IPS-15b (cell line): Measurements from ENCODE around the gene PDE7B.

ENCODE experiments used
- H3K27me3 ChIP-seq: one replicate; pipeline ENCODE4 v1.6.1; 2013; ENCODE audit warnings: low read length; ENCODE audit not compliant: control insufficient read depth, insufficient read depth
- H3K36me3 ChIP-seq: one replicate; pipeline ENCODE4 v1.6.1; 2013; ENCODE audit warnings: low read length; ENCODE audit not compliant: control insufficient read depth, insufficient read depth
- H3K4me1 ChIP-seq: one replicate; pipeline ENCODE4 v1.6.1; 2013; ENCODE audit warnings: mild to moderate bottlenecking, low read length; ENCODE audit not compliant: control insufficient read depth, insufficient read depth
- H3K4me3 ChIP-seq: one replicate; pipeline ENCODE4 v1.5.1; 2013; ENCODE audit warnings: low read depth, low read length
- H3K9ac ChIP-seq: one replicate; pipeline ENCODE4 v1.6.1; 2013; ENCODE audit warnings: low read depth, mild to moderate bottlenecking, low read length
- H3K9me3 ChIP-seq: one replicate; pipeline ENCODE4 v1.6.1; 2013; ENCODE audit warnings: mild to moderate bottlenecking, low read length; ENCODE audit not compliant: control insufficient read depth, insufficient read depth

The PDE7B gene

DNA sequence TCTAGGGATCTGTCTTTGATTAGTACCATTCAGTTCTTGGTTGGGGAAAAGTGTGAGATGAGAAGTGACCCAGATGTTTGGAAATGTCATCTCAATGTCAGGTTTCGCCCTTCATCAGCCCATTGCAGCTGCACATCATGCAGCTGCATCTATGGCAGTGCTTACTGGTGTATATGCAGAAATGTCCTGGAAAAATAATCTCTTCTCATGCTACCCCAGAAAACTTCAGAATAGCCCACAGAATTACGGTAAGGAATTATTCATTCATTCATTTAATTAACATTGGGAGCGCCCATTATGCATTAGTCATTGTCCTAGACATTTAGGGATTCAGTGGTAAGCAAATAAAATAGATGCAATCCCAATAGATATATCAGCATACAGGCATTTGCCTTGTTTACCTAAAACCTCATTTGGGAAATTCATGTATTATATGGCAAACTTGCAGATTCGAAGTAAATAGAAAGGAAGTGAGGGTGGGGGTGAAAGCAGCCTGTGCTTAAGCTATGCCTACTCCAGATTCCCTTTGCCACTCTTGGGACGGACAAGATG lies 89.2 kb downstream of the PDE7B start:
- H3K36me3 ChIP-seq, result no peaks in the 10 kb centered on the region
- H3K27me3 ChIP-seq, result no peaks in the 10 kb centered on the region
- H3K4me3 ChIP-seq, result no peak overlapping the region
- H3K4me1 ChIP-seq, result no peaks in the 10 kb centered on the region
- H3K9ac ChIP-seq, result no peak overlapping the region
- H3K9me3 ChIP-seq, result no peaks in the 10 kb centered on the region

DNA sequence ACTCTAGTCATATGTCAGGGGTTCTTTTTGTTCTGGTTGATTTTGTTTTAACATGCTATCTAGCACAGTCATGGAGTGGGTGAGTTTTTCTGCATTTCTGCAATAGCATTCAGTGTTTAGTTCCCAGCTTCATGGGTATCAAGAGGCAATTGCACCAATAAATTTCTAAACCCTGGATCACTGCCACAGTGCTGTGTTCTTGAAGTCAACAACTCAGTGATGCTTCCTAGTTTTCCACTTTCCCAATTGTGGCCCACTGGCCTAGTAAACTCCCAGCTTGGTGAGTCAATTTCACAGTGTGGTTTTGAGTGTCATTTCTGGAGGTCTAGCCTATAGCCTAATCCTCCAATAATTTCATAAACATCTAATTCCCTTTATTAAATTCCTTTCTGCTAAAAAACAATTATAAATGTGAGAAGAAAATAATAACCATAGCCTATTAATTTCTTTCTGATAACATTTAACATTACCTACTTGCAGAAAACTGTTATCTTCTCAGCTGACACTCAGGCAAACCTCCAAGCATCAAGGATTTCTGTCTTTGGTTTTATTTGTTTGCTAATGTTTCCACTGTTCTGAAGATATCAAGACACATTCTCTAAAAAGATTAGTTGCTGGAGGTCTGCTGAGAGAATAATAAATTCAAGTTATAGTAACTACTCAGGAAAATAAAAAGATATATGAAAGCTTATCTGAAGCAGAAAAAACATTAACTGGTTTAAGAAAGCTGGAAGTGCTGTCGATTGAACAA lies 89.9 kb downstream of the PDE7B start:
- Histone ChIP-seq H3K27me3 (no peaks in the 10 kb centered on the region), H3K4me1 (no peaks in the 10 kb centered on the region), H3K36me3 (no peaks in the 10 kb centered on the region), H3K9me3 (no peaks in the 10 kb centered on the region), H3K9ac (no peak overlapping the region), H3K4me3 (no peak overlapping the region)

DNA sequence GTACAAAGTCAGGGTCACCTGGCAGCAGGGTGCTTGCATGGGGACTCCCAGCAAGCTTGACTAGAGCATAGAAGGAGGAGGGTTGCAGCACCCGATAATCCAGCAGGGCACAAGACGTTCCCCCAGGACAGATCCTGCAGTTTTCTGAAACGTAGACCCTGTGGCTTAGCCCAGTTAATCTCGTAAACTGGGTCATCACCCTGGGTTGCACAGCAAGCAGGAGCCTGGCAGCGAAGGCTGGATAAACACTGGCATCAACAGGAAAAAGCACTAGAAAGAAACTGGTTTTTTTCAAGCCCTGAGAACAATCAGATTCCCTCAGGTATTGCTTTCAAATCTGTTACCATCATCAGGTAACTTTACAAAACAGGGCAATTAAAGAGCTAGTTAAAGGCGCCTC lies 92.6 kb downstream of the PDE7B start:
- Histone ChIP-seq H3K9ac (no peak overlapping the region), H3K27me3 (no peaks in the 10 kb centered on the region), H3K9me3 (no peaks in the 10 kb centered on the region), H3K4me1 (no peaks in the 10 kb centered on the region), H3K36me3 (no peaks in the 10 kb centered on the region), H3K4me3 (no peak overlapping the region)

DNA sequence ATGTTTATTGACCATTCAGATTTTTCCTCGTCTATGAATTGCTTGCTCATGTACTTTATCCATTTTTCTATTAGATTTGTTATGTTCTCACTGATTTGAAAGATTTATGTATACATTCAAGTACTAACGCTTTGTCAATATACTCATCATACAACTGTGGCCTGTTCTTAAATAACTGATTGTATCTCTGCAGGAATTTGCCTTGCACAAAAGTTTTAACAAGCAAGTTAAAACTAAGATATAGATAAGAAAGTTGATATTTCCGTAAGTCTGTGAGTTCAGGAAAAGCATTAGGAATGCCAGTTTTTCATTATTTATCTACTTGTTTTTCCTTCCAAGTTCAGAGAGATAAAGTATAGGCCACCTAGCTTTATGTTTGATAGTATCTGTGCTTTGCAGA lies 95.2 kb downstream of the PDE7B start:
- Histone ChIP-seq H3K4me3 (no peak overlapping the region), H3K9ac (no peak overlapping the region), H3K9me3 (no peaks in the 10 kb centered on the region), H3K4me1 (no peaks in the 10 kb centered on the region), H3K36me3 (no peaks in the 10 kb centered on the region), H3K27me3 (no peaks in the 10 kb centered on the region)

DNA sequence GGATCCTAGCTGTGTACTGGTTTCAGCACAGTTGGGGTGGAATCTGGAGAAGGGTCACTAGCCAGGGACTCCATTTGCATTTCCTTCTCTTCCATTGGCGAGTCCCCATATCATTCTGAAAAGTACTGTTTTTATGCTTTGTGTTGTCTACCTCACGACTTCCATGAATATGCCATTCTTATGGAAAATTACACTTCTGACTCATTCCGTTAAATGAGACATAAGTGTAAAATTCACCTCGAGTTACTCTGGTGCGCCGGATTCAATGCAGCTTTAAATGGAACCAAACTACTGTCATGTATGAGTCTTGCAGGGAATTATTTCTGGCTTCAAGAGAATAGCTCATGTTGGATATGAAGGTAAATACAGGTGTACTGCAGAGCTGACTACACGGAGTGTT lies 99.2 kb downstream of the PDE7B start:
- Histone ChIP-seq H3K36me3 (no peaks in the 10 kb centered on the region), H3K4me3 (no peak overlapping the region), H3K27me3 (no peaks in the 10 kb centered on the region), H3K9me3 (no peaks in the 10 kb centered on the region), H3K4me1 (no peaks in the 10 kb centered on the region), H3K9ac (no peak overlapping the region)

DNA sequence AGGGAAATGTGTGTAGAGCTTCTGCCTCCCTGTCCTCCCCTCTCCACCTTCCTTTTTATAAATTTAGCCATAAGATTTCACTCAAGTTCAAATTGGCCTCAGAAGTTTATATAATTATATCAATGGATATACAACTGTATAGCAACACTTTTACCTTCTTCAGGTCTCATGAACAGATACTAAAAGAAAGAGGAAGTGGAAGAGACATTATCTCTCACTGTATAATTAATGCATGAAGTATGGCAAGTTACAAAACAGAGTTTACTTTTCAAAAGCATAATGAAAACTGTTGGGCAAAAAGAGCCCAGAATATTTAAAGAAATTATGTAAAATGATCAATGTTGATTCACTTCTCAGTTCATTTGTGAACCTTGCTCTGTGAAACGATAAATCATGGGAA lies 99.7 kb downstream of the PDE7B start:
- no peaks in the 10 kb centered on the region for H3K27me3 ChIP-seq
- H3K36me3 ChIP-seq, result no peaks in the 10 kb centered on the region
- H3K9ac ChIP-seq, result no peak overlapping the region
- H3K4me1 ChIP-seq, result no peaks in the 10 kb centered on the region
- H3K4me3 ChIP-seq, result no peak overlapping the region
- H3K9me3 ChIP-seq, result no peaks in the 10 kb centered on the region

DNA sequence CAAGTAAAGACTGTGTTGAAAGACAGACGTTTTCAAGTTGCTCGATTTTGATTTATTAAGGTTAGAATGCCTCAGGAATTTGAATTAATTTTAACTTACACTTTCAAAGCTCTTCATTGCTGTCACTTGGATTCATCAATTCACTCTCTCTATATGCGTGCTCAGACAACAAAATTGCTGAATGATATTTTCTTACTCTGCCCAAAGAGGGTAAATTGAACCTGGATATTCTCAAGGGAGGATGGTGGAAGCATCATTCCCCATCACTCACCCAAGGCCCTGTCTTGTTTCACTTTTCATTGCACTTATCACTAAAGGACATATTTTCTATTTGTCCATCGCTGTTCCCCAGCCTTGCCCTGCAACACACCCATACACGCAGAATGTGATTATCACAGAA lies 102.3 kb downstream of the PDE7B start:
- Histone ChIP-seq H3K4me1 (no peaks in the 10 kb centered on the region), H3K4me3 (no peak overlapping the region), H3K36me3 (no peaks in the 10 kb centered on the region), H3K9me3 (no peaks in the 10 kb centered on the region), H3K27me3 (no peaks in the 10 kb centered on the region), H3K9ac (no peak overlapping the region)

DNA sequence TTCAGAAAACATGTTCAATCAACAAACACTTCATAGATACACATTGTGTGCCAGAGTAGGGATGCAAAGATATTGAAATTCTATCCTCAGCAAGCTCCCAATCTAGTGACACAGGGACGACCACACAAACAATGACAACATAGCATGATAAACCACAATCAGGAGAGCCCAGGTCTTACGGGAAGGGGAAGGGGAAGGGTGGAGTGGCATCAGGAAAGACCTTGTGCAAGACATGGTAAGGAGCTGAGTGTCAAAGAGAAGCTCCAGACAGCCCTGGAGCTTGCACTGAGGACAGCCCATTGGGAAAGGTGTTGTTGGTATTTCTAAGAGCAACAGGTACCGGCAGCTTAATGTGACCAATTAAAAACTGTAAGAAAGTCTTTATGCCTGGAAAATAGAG lies 103.6 kb downstream of the PDE7B start:
- Histone ChIP-seq H3K9ac (no peak overlapping the region), H3K9me3 (no peaks in the 10 kb centered on the region), H3K4me1 (no peaks in the 10 kb centered on the region), H3K4me3 (no peak overlapping the region), H3K36me3 (no peaks in the 10 kb centered on the region), H3K27me3 (no peaks in the 10 kb centered on the region)

DNA sequence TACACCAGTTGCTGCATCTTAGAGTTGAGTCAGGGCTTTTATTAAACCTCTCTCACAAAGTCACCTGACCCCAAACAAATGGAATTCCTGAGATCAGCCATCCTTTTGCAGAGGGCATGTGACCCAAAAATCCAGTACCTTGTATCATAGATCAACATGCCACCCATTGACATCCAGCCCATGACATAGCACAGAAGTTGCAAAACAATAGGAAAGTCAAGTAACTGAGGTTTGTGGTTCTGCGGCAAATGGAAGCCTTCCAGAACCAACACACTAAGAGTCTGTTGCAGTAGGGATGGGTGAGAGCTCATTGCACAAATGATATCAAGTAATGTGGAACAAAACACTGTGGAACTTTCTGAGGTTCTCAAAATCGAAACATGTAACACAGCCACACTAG lies 111.2 kb downstream of the PDE7B start:
- H3K36me3 ChIP-seq, result no peaks in the 10 kb centered on the region
- no peaks in the 10 kb centered on the region for H3K9me3 ChIP-seq
- no peaks in the 10 kb centered on the region for H3K27me3 ChIP-seq
- H3K4me1 ChIP-seq, result no peaks in the 10 kb centered on the region
- H3K9ac ChIP-seq, result no peak overlapping the region
- H3K4me3 ChIP-seq, result no peak overlapping the region

DNA sequence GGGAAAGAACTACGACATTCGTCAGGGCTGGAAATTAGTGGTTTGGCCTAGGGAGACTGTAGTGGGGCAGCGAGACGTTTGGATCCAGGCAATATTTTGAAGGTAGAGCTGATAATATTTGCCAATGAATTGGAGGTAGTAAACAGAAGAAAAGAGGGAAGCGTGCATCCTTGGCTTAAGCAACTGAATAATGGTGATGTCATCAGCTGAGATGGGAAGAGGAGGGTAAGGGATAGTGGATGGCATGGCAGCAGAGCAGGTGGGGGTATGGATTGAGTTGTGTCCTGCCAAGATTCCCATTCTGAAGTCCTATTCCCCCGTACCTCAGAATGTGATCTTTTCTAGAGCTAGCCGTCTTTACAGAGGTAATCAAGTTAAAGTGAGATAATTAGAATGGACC lies 119.2 kb downstream of the PDE7B start:
- H3K36me3 ChIP-seq, result no peaks in the 10 kb centered on the region
- no peaks in the 10 kb centered on the region for H3K9me3 ChIP-seq
- no peaks in the 10 kb centered on the region for H3K27me3 ChIP-seq
- no peak overlapping the region for H3K9ac ChIP-seq
- H3K4me1 ChIP-seq, result no peaks in the 10 kb centered on the region
- H3K4me3 ChIP-seq, result no peak overlapping the region

DNA sequence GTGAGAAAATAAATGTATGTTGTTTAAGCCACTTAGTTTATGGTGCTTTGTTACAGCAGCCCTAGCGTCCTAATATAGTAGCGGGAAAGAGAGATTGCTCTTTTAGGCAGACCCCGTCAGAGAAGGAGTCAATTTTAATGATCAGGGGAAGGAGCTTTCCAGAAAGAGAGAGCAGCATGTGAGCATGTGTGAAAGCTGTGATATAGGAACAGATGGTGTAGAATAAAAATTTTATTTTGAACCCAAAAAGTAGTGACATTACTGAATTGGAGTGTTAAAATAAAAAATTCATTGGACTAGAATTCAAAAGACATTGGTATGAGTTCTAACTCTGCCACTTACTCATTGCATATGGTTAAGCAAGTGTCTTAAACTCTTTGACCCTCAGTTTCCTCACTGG lies 119.8 kb downstream of the PDE7B start:
- Histone ChIP-seq H3K4me3 (no peak overlapping the region), H3K36me3 (no peaks in the 10 kb centered on the region), H3K27me3 (no peaks in the 10 kb centered on the region), H3K9me3 (no peaks in the 10 kb centered on the region), H3K4me1 (no peaks in the 10 kb centered on the region), H3K9ac (no peak overlapping the region)

DNA sequence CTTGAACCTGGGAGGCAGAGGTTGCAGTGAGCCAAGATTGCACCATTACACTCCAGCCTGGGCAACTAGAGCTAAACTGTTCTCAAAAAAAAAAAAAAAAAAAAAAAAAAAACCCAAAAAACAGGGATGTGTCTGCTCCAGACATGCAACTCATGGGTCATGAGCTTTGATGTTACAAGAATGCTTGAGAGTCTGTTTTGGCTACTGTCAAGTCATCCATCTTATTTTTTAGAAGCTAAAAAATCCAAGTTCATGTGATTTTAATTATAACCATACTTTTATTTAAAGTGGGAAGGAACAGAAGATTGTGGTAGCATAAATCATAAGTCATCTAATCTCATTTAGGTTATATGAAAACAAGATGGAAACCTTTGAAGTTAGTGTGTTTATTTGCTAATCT lies 120.6 kb downstream of the PDE7B start:
- H3K9ac ChIP-seq, result no peak overlapping the region
- no peaks in the 10 kb centered on the region for H3K4me1 ChIP-seq
- no peaks in the 10 kb centered on the region for H3K36me3 ChIP-seq
- H3K9me3 ChIP-seq, result no peaks in the 10 kb centered on the region
- H3K4me3 ChIP-seq, result no peak overlapping the region
- no peaks in the 10 kb centered on the region for H3K27me3 ChIP-seq
